IPS DF 4.7 (cell line): ENCODE results near the gene TTF2.
"Not testable (repeated sequence)": the region's sequence is repeated elsewhere in the genome, so short reads cannot be mapped to it uniquely, and the experiment has no call there.

Experiments used
- DNase-seq: peaks from one replicate; pipeline ENCODE4 v3.0.0-alpha.2; 2013; ENCODE audit warnings: low spot score; ENCODE audit errors: extremely low read depth

Gene TTF2

GRCh38 chr1:117147856-117148588 lies 87.9 kb downstream of the TTF2 start:
- DNase-seq = no peak

GRCh38 chr1:117150316-117150715 lies 90.2 kb downstream of the TTF2 start:
- DNase-seq = no peak

GRCh38 chr1:117151305-117151704 lies 91.2 kb downstream of the TTF2 start:
- not testable (repeated sequence) for DNase-seq
